ENCODE data around the gene ETNPPL. TPM values are rescaled to one million over a fixed set of nuclear protein-coding genes. Genes with fewer than 3 reads are reported as not detected.

The ETNPPL gene
- total RNA-seq, 1 donor = not detected

GRCh38 chr4:108795733-108796132, 32.9 kb upstream of the ETNPPL start:
- TF ChIP-seq CTCF (IDR thresholded peaks at IDR 0.05; ENCODE audit: insufficient read depth, low read length) = no peak
- no peak for DNase-seq (ENCODE audit: low read depth)
- no peak overlapping the region for H3K4me3 ChIP-seq (ENCODE audit: low read depth, low read length)

GRCh38 chr4:108794136-108794535, 31.3 kb upstream of the ETNPPL start:
- no peak overlapping the region for H3K4me3 ChIP-seq (ENCODE audit: low read depth, low read length)
- DNase-seq (ENCODE audit: low read depth) = peak; percentile 43
- no peak for TF ChIP-seq CTCF (IDR thresholded peaks at IDR 0.05; ENCODE audit: insufficient read depth, low read length)

- H3K4me3 ChIP-seq (ENCODE audit: low read depth, low read length) = no peak overlapping the region
- TF ChIP-seq CTCF (IDR thresholded peaks at IDR 0.05; ENCODE audit: insufficient read depth, low read length) = no peak
- no peak for DNase-seq (ENCODE audit: low read depth)
These were observed 30.6 kb upstream of the ETNPPL start for GRCh38 chr4:108793415-108793814.

- no peak for TF ChIP-seq CTCF (IDR thresholded peaks at IDR 0.05; ENCODE audit: insufficient read depth, low read length)
- no peak overlapping the region for H3K4me3 ChIP-seq (ENCODE audit: low read depth, low read length)
- no peak for DNase-seq (ENCODE audit: low read depth)
These were observed 25.9 kb upstream of the ETNPPL start for GRCh38 chr4:108788731-108789130.

GRCh38 chr4:108787724-108788123, 24.9 kb upstream of the ETNPPL start:
- TF ChIP-seq CTCF (IDR thresholded peaks at IDR 0.05; ENCODE audit: insufficient read depth, low read length) = no peak
- no peak for DNase-seq (ENCODE audit: low read depth)

GRCh38 chr4:108787106-108787505, 24.3 kb upstream of the ETNPPL start:
- H3K4me3 ChIP-seq (ENCODE audit: low read depth, low read length) = no peak overlapping the region
- DNase-seq (ENCODE audit: low read depth) = no peak
- TF ChIP-seq CTCF (IDR thresholded peaks at IDR 0.05; ENCODE audit: insufficient read depth, low read length) = no peak

More at GRCh38 chr4:108787724-108788123, 24.9 kb upstream of the ETNPPL start:
- H3K4me3 ChIP-seq (ENCODE audit: low read depth, low read length) = no peak overlapping the region

GRCh38 chr4:108786351-108786750, 23.5 kb upstream of the ETNPPL start:
- TF ChIP-seq CTCF (IDR thresholded peaks at IDR 0.05; ENCODE audit: insufficient read depth, low read length) = no peak
- H3K4me3 ChIP-seq (ENCODE audit: low read depth, low read length) = no peak overlapping the region
- DNase-seq (ENCODE audit: low read depth) = no peak

Measured in fibroblast of the aortic adventitia (primary cell).